ENCODE data around the gene SORCS2. TPM values are rescaled to one million over a fixed set of nuclear protein-coding genes. Genes with fewer than 3 reads are reported as not detected.

The SORCS2 gene
- total and polyA plus RNA-seq, 4 donors, result 0.05 to 8.4 (median 1.8) TPM

DNA sequence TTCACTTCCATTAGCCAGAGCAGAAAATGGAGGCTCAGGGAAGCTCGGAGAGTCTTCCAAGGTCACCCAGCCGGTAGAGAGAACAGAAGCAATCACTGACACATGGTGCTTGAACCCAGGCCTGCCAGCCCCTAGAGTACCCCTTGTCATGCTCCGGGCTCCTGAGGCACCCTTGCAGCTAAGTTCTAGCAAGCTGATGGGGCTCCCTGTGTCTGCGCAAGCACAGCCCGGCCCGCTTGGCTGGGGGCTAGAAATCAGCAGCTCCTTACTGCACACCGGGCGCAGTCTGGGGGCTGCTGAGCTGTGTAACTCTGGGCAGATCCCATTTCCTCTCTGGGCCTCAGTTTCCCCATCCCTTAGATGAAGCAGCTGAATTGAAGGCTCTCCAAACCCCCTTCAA is 344.5 kb downstream of the SORCS2 start:
- ATAC-seq (ENCODE audit: low FRiP score) (no peak), DNase-seq (no peak)
- Histone ChIP-seq H3K9me3 (ENCODE audit: control insufficient read depth, low read length) (no peaks in the 10 kb centered on the region), H3K4me3 (ENCODE audit: low read length in 2 of 2) (no peak overlapping the region), H3K27me3 (ENCODE audit: control insufficient read depth in 1 of 2, insufficient read depth in 2 of 2, low read length in 1 of 2) (no peaks in the 10 kb centered on the region), H3K4me1 (ENCODE audit: control insufficient read depth in 1 of 2, insufficient read depth in 2 of 2, low read length in 2 of 2) (no peaks in the 10 kb centered on the region), H3K27ac (ENCODE audit: low read depth in 1 of 2, low read length in 2 of 2) (no peak overlapping the region), H3K36me3 (ENCODE audit: control insufficient read depth in 1 of 2, insufficient read depth in 2 of 2, low read length in 1 of 2) (no peaks in the 10 kb centered on the region)
- 93 to 98% methylated on average over 8 of the region's 8 CpGs for WGBS, 2 donors
- intact Hi-C loops (cut with DNase I), result no loop called here

DNA sequence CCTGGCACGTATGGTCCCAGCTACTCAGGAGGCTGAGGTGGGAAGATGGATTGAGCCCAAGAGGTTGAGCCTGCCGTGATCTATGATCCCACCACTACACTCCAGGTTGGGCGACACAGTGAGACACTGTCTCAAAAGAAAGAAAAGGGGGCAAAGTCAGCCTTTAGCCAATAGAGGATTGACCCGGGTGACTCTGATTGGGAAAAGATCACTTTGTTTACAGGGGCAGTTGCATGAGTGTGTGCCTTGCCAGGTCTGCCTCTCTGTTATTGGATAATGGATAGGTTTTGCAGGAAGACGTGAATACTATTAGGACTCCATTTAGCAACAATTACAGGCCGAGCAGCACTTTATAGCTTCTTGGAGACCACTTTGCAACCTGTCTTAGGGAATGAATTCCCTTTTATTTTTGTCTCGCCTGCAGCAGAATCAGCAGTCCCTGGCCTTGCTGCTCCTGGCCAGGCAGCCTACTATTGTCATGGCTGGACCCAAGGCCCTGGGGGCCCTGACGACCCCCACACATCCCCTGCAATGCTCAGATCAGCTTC is 345.6 kb downstream of the SORCS2 start:
- H3K9me3 ChIP-seq (ENCODE audit: control insufficient read depth, low read length), result no peaks in the 10 kb centered on the region
- no peaks in the 10 kb centered on the region for H3K36me3 ChIP-seq (ENCODE audit: control insufficient read depth in 1 of 2, insufficient read depth in 2 of 2, low read length in 1 of 2)
- no peaks in the 10 kb centered on the region for H3K27me3 ChIP-seq (ENCODE audit: control insufficient read depth in 1 of 2, insufficient read depth in 2 of 2, low read length in 1 of 2)
- no peak overlapping the region for H3K27ac ChIP-seq (ENCODE audit: low read depth in 1 of 2, low read length in 2 of 2)
- no peak overlapping the region for H3K4me3 ChIP-seq (ENCODE audit: low read length in 2 of 2)
- DNase-seq, result no peak
- no peaks in the 10 kb centered on the region for H3K4me1 ChIP-seq (ENCODE audit: control insufficient read depth in 1 of 2, insufficient read depth in 2 of 2, low read length in 2 of 2)
- WGBS, 2 donors, result 90 to 93% methylated on average over 8 of the region's 8 CpGs
- intact Hi-C loops (cut with DNase I), result no loop called here
- ATAC-seq (ENCODE audit: low FRiP score), result no peak

DNA sequence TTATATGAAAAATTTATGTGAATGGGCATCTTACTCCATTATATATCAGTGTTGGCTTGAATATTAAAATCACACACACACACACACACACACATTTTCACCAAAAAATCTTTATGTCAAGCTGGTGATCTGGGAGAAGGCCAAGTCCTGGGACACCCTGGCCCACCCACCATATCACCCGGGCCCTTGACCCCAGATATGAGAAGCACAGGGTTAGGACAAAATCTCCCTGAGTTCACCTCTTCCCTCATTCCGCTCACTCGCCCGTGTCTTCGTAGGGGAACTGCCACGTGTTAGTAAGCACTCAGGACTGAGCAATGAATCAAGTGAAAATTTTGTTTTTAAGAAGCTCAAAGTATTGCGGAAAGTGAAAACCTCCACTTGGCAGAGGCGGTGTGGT is 346.2 kb downstream of the SORCS2 start:
- Histone ChIP-seq H3K9me3 (ENCODE audit: control insufficient read depth, low read length) (no peaks in the 10 kb centered on the region), H3K4me1 (ENCODE audit: control insufficient read depth in 1 of 2, insufficient read depth in 2 of 2, low read length in 2 of 2) (no peaks in the 10 kb centered on the region), H3K27ac (ENCODE audit: low read depth in 1 of 2, low read length in 2 of 2) (no peak overlapping the region), H3K36me3 (ENCODE audit: control insufficient read depth in 1 of 2, insufficient read depth in 2 of 2, low read length in 1 of 2) (no peaks in the 10 kb centered on the region), H3K4me3 (ENCODE audit: low read length in 2 of 2) (no peak overlapping the region), H3K27me3 (ENCODE audit: control insufficient read depth in 1 of 2, insufficient read depth in 2 of 2, low read length in 1 of 2) (no peaks in the 10 kb centered on the region)
- WGBS, 2 donors, result 82 to 84% methylated on average over 8 of the region's 8 CpGs
- ATAC-seq (ENCODE audit: low FRiP score), result no peak
- no peak for DNase-seq
- intact Hi-C loops (cut with DNase I), result no loop called here

DNA sequence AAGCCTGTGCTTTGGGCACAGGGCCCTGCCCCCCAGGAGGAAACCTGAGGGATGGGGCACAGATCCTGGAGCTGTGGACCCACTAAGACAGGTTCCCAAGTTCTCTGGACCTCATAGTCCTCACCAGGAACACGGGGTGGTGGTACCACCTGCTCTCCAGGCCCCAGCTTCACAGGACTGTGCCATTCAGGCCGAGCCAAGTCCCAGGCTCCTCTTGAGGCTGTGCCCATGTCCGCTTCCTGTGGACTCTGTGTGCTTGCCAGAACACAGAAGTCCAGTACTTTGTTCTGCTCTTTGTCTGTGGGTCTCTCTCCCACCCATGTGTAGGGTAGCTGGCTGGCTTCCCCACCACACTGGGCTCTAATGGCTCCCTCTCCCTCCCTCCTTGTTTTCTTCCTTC is 346.8 kb downstream of the SORCS2 start:
- no peak overlapping the region for H3K27ac ChIP-seq (ENCODE audit: low read depth in 1 of 2, low read length in 2 of 2)
- ATAC-seq (ENCODE audit: low FRiP score) (no peak), DNase-seq (no peak)
- no peak overlapping the region for H3K4me3 ChIP-seq (ENCODE audit: low read length in 2 of 2)
- no peaks in the 10 kb centered on the region for H3K36me3 ChIP-seq (ENCODE audit: control insufficient read depth in 1 of 2, insufficient read depth in 2 of 2, low read length in 1 of 2)
- H3K9me3 ChIP-seq (ENCODE audit: control insufficient read depth, low read length), result no peaks in the 10 kb centered on the region
- H3K27me3 ChIP-seq (ENCODE audit: control insufficient read depth in 1 of 2, insufficient read depth in 2 of 2, low read length in 1 of 2), result no peaks in the 10 kb centered on the region
- no peaks in the 10 kb centered on the region for H3K4me1 ChIP-seq (ENCODE audit: control insufficient read depth in 1 of 2, insufficient read depth in 2 of 2, low read length in 2 of 2)
- intact Hi-C loops (cut with DNase I), result no loop called here
- WGBS, 2 donors, result 13 to 18% methylated on average over 3 of the region's 3 CpGs

DNA sequence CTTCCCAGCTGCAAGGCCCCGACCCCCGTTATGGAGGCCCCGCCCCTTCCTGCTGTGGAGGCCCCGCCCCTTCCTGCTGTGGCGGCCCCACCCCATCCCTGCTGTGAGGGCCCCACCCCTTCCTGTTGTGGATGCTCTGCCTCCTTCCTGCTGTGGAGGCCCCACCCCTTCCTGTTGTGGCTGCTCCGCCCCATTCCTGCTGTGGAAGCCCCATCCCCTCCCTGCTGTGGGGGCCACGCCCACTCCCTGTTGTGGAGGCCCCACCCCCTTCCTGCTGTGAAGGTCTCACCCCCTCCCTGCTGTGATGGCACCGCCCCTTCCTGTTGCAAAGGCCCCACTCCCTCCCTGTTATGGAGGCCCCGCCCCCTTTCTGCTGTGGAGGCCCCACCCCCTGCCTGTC is 347.3 kb downstream of the SORCS2 start:
- Histone ChIP-seq H3K27ac (ENCODE audit: low read depth in 1 of 2, low read length in 2 of 2) (no peak overlapping the region), H3K4me1 (ENCODE audit: control insufficient read depth in 1 of 2, insufficient read depth in 2 of 2, low read length in 2 of 2) (no peaks in the 10 kb centered on the region), H3K9me3 (ENCODE audit: control insufficient read depth, low read length) (no peaks in the 10 kb centered on the region), H3K27me3 (ENCODE audit: control insufficient read depth in 1 of 2, insufficient read depth in 2 of 2, low read length in 1 of 2) (no peaks in the 10 kb centered on the region), H3K4me3 (ENCODE audit: low read length in 2 of 2) (no peak overlapping the region), H3K36me3 (ENCODE audit: control insufficient read depth in 1 of 2, insufficient read depth in 2 of 2, low read length in 1 of 2) (no peaks in the 10 kb centered on the region)
- intact Hi-C loops (cut with DNase I), result no loop called here
- no peak for DNase-seq
- no peak for ATAC-seq (ENCODE audit: low FRiP score)
- 60 to 64% methylated on average over 7 to 9 of the region's 9 CpGs for WGBS, 2 donors

DNA sequence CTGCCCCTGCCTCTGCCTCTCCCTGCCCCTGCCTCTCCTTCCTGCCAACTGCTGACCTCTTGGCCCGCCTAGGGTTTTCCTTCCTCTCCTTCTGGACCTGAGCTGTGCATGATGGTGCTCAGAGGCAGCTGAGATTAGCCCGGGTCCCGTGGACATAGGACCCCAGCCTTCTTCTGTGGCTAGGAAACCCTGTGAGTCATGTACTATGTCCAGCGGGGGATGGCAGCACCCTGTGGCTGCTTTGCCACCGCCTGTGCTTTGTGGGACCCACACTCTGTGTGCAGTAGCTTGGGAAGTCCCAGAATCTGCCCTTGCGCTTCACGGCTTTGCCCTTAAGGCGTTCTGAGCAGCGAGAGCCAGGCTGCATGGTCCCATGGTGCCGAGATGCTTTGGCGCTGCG is 347.9 kb downstream of the SORCS2 start:
- WGBS, 2 donors, result 85 to 87% methylated on average over 12 of the region's 12 CpGs
- Histone ChIP-seq H3K4me3 (ENCODE audit: low read length in 2 of 2) (no peak overlapping the region), H3K27ac (ENCODE audit: low read depth in 1 of 2, low read length in 2 of 2) (no peak overlapping the region), H3K36me3 (ENCODE audit: control insufficient read depth in 1 of 2, insufficient read depth in 2 of 2, low read length in 1 of 2) (no peaks in the 10 kb centered on the region), H3K27me3 (ENCODE audit: control insufficient read depth in 1 of 2, insufficient read depth in 2 of 2, low read length in 1 of 2) (no peaks in the 10 kb centered on the region), H3K9me3 (ENCODE audit: control insufficient read depth, low read length) (no peaks in the 10 kb centered on the region), H3K4me1 (ENCODE audit: control insufficient read depth in 1 of 2, insufficient read depth in 2 of 2, low read length in 2 of 2) (no peaks in the 10 kb centered on the region)
- ATAC-seq (ENCODE audit: low FRiP score), result no peak
- intact Hi-C loops (cut with DNase I), result no loop called here
- no peak for DNase-seq

DNA sequence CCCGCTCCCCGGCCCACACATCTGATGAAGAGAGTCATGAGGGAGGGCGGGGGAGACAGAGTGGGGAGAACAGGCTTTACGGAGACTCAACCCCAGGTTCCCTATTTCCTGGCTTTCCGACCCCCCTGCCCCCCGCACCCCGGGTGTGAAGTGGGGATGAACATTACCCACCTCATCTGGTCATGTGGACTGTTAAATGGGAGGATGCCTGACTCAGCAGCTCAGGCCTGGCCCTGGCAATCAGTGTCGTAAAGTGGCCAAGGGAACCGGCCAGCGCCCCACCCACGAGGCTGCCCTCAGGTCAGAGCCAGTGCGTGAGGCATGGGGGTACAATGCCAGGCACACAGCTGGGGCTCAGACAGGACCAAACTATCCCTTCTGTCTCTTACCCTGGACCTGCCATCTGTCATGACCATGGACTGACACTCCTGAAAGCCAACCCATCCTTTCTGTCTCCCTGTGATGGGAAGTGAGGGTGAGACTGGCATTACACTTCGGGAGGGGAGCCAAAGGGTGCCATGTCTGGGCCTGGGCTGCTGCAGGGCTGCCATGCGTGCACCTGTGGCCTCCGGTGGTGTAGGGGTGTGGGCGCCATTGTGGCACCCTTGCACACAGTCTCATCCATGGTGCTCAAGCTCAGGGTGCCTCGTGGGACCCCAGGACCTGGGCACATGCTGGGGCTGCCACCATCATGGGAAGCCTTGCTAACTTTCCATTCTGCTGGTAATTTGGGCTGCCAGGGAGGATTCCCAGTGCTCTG is 348.5 kb downstream of the SORCS2 start:
- ATAC-seq (ENCODE audit: low FRiP score) (no peak), DNase-seq (no peak)
- intact Hi-C loops (cut with DNase I), result no loop called here
- no peaks in the 10 kb centered on the region for H3K9me3 ChIP-seq (ENCODE audit: control insufficient read depth, low read length)
- H3K27me3 ChIP-seq (ENCODE audit: control insufficient read depth in 1 of 2, insufficient read depth in 2 of 2, low read length in 1 of 2), result no peaks in the 10 kb centered on the region
- no peaks in the 10 kb centered on the region for H3K36me3 ChIP-seq (ENCODE audit: control insufficient read depth in 1 of 2, insufficient read depth in 2 of 2, low read length in 1 of 2)
- H3K4me1 ChIP-seq (ENCODE audit: control insufficient read depth in 1 of 2, insufficient read depth in 2 of 2, low read length in 2 of 2), result no peaks in the 10 kb centered on the region
- H3K4me3 ChIP-seq (ENCODE audit: low read length in 2 of 2), result no peak overlapping the region
- H3K27ac ChIP-seq (ENCODE audit: low read depth in 1 of 2, low read length in 2 of 2), result no peak overlapping the region
- 91 to 93% methylated on average over 17 of the region's 17 CpGs for WGBS, 2 donors

DNA sequence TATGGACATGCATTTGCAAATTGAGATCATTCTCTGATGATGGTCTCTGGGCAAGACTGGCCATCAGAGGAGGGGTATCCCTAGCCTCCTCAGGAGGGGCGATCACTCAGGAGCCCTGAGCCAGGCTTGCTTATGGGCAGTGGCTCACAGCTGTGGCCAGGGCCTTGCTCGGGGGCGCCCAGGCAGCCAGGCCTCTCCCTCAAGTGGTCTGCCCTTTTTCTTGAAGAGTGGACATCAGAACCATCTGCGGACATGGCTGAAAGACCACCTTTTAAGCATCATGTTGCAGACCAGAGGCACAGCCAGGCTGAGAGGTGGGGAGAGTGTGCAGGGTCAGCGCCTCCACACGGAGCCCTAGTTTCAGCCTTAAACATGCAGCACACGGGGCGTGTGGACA is 349.1 kb downstream of the SORCS2 start:
- H3K9me3 ChIP-seq (ENCODE audit: control insufficient read depth, low read length), result no peaks in the 10 kb centered on the region
- H3K36me3 ChIP-seq (ENCODE audit: control insufficient read depth in 1 of 2, insufficient read depth in 2 of 2, low read length in 1 of 2), result no peaks in the 10 kb centered on the region
- ATAC-seq (ENCODE audit: low FRiP score) (no peak), DNase-seq (no peak)
- intact Hi-C loops (cut with DNase I), result no loop called here
- H3K27me3 ChIP-seq (ENCODE audit: control insufficient read depth in 1 of 2, insufficient read depth in 2 of 2, low read length in 1 of 2), result no peaks in the 10 kb centered on the region
- H3K27ac ChIP-seq (ENCODE audit: low read depth in 1 of 2, low read length in 2 of 2), result no peak overlapping the region
- H3K4me1 ChIP-seq (ENCODE audit: control insufficient read depth in 1 of 2, insufficient read depth in 2 of 2, low read length in 2 of 2), result no peaks in the 10 kb centered on the region
- WGBS, 2 donors, result 77 to 83% methylated on average over 8 of the region's 8 CpGs
- no peak overlapping the region for H3K4me3 ChIP-seq (ENCODE audit: low read length in 2 of 2)

DNA sequence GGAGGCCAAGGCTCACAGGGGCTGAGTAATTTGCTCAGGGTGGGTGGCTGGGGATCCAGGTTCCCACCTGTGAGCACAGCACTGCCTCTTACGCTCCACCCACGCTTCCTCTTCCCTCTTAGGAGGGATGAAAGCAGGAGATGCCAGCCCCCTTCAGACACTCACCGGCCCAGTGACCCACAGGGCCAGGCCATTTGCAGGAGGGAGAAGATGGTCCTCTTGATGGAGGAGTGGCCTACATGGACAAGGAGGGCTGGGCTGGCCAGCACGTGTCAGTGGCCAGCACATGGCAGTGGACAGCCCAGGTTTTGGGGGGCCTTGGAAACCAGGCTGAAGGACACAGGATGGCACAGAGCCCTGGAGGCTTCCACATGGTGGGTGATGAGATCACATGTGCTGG is 350.4 kb downstream of the SORCS2 start:
- intact Hi-C loops (cut with DNase I), result no loop called here
- H3K27me3 ChIP-seq (ENCODE audit: control insufficient read depth in 1 of 2, insufficient read depth in 2 of 2, low read length in 1 of 2), result no peaks in the 10 kb centered on the region
- DNase-seq (no peak), ATAC-seq (ENCODE audit: low FRiP score) (no peak)
- no peaks in the 10 kb centered on the region for H3K36me3 ChIP-seq (ENCODE audit: control insufficient read depth in 1 of 2, insufficient read depth in 2 of 2, low read length in 1 of 2)
- 91 to 92% methylated on average over 4 of the region's 4 CpGs for WGBS, 2 donors
- no peak overlapping the region for H3K4me3 ChIP-seq (ENCODE audit: low read length in 2 of 2)
- no peaks in the 10 kb centered on the region for H3K4me1 ChIP-seq (ENCODE audit: control insufficient read depth in 1 of 2, insufficient read depth in 2 of 2, low read length in 2 of 2)
- no peak overlapping the region for H3K27ac ChIP-seq (ENCODE audit: low read depth in 1 of 2, low read length in 2 of 2)
- no peaks in the 10 kb centered on the region for H3K9me3 ChIP-seq (ENCODE audit: control insufficient read depth, low read length)

Data from aorta (tissue), 5 donors.